Measurements from ENCODE around the gene PRELID2.

DNA sequence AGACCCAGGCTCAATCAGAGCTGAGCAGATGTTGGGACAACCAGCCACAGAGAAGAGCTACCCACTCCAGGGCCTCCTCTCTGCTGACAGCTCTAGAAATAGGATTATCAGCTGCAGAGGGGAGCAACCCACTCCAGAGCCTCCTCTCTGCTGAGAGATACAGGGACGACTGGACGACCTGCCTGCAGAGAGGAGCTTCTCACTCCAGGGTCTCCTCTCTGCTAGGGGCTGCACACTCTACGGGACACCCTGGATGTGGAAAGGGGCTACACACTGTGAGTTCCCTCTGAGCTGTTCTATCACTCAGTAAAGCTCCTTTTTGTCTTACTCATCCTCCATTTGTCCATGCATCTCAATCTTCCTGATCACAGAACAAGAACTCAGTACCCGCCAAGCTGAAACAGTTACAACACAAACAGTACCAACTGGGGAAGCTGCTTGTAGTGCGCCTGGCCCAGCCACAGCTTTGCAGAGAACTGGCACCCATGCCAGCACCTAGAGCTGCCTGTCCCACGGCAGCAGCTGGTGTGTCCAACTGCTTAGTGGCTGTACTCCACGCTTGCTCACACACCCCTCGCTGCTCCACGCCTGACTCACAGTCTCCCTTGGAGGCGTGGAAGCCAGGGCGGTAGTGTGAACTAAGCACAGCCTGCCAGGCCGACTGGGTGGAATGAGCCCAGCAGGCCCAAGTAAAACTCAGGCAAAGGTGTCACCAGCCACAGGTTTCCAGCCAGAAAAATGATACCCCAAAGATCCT is 56.8 kb downstream of the PRELID2 start:
- TF ChIP-seq, protein P1, sequence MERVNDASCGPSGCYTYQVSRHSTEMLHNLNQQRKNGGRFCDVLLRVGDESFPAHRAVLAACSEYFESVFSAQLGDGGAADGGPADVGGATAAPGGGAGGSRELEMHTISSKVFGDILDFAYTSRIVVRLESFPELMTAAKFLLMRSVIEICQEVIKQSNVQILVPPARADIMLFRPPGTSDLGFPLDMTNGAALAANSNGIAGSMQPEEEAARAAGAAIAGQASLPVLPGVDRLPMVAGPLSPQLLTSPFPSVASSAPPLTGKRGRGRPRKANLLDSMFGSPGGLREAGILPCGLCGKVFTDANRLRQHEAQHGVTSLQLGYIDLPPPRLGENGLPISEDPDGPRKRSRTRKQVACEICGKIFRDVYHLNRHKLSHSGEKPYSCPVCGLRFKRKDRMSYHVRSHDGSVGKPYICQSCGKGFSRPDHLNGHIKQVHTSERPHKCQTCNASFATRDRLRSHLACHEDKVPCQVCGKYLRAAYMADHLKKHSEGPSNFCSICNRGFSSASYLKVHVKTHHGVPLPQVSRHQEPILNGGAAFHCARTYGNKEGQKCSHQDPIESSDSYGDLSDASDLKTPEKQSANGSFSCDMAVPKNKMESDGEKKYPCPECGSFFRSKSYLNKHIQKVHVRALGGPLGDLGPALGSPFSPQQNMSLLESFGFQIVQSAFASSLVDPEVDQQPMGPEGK (CRISPR knock-in tag; IDR thresholded peaks at IDR 0.05; ENCODE audit: borderline replicate concordance), result no peak
- TF ChIP-seq ESRRG (CRISPR knock-in tag; IDR thresholded peaks at IDR 0.05), result no peak
- TF ChIP-seq, protein P2, sequence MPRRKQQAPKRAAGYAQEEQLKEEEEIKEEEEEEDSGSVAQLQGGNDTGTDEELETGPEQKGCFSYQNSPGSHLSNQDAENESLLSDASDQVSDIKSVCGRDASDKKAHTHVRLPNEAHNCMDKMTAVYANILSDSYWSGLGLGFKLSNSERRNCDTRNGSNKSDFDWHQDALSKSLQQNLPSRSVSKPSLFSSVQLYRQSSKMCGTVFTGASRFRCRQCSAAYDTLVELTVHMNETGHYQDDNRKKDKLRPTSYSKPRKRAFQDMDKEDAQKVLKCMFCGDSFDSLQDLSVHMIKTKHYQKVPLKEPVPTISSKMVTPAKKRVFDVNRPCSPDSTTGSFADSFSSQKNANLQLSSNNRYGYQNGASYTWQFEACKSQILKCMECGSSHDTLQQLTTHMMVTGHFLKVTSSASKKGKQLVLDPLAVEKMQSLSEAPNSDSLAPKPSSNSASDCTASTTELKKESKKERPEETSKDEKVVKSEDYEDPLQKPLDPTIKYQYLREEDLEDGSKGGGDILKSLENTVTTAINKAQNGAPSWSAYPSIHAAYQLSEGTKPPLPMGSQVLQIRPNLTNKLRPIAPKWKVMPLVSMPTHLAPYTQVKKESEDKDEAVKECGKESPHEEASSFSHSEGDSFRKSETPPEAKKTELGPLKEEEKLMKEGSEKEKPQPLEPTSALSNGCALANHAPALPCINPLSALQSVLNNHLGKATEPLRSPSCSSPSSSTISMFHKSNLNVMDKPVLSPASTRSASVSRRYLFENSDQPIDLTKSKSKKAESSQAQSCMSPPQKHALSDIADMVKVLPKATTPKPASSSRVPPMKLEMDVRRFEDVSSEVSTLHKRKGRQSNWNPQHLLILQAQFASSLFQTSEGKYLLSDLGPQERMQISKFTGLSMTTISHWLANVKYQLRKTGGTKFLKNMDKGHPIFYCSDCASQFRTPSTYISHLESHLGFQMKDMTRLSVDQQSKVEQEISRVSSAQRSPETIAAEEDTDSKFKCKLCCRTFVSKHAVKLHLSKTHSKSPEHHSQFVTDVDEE (CRISPR knock-in tag; IDR thresholded peaks at IDR 0.05), result no peak
- TF ChIP-seq, protein P3, sequence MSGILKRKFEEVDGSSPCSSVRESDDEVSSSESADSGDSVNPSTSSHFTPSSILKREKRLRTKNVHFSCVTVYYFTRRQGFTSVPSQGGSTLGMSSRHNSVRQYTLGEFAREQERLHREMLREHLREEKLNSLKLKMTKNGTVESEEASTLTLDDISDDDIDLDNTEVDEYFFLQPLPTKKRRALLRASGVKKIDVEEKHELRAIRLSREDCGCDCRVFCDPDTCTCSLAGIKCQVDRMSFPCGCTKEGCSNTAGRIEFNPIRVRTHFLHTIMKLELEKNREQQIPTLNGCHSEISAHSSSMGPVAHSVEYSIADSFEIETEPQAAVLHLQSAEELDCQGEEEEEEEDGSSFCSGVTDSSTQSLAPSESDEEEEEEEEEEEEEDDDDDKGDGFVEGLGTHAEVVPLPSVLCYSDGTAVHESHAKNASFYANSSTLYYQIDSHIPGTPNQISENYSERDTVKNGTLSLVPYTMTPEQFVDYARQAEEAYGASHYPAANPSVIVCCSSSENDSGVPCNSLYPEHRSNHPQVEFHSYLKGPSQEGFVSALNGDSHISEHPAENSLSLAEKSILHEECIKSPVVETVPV (CRISPR knock-in tag; IDR thresholded peaks at IDR 0.05), result no peak
